Stimulated activated CD4-positive, alpha-beta T cell treated with anti-CD3 and anti-CD28 coated beads, Interleukin-1b, Interleukin-23, amount 100 ng/mL, for 24 hours (primary cell): ENCODE data around the gene FRMPD3.
"Not testable (repeated sequence)": the region's sequence is repeated elsewhere in the genome, so short reads cannot be mapped to it uniquely, and the experiment has no call there.

Experiments used
- DNase-seq, 4 experiments: peaks; one replicate each; pipeline ENCODE4 v3.0.0-alpha.2; 2020; ENCODE audit warnings: low read depth in 4 of 4, low spot score in 1 of 4

FRMPD3 gene

DNA sequence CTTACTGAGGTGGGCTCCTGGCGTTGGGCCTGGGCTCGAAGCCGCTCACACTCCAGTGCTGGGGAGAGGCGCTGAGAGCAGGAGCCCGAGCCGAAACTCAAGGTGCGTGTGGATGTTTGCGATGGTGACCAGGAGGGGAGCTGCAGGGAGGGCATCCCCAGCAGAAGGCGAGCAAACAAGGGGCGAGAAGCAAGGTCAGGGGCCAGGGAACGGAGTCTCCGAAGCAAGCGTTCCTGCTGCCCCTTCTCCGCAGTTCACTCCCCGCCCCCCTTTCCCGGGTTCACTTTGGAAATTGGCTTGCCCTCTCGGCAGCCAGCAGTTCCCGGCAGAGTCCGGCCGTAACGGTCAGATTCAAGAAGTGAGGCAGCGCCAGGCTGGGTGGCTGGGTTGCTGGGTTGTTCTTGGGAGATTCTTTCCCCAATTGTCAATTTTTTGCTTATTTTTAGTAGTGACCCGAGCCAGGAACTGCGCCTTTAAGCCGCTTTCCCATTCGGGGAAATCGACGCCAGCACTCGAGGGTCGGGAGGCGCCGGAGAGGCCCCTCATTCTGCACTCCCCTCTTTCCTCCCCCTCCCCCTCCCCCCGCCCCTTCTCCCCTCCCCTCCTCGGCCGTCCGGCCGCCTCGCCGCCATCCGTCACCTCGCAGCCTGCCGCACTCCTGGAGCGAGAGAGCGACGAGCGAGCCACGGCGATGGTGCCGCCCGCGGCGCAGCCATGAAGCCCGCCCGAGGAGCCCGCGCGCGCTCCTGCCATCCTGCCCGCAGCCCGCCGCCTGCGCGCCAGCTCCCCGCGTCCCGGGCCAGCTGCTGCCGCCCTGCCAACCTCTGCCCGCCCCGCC is at the start of gene FRMPD3:
Gene FRMPD3 (plus strand): TSS at position 655 of the 838 bp plus-strand sequence. CDS start 76,937 bp downstream, outside the sequence.
- DNase-seq, result no peak

DNA sequence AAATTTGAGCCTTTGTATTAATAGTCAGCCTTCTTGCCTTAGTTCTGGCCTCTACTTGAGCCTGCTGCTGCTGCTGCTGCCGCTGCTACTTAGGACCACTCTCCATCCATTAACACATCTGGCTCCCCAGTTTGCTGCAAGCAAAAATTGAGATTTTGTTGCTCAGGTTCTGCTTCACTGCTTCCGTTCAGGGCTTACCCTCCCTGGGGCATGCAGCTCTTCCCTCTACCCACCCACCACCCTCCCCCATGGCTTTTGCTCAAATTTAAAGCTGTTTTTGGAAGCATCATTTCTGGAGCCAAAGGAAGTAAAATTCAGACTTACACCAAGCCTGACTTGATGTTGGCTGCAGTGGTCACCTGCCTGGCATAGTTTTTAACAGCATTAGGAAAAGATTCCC is 28.9 kb upstream of the FRMPD3 start:
- DNase-seq, result no peak

DNA sequence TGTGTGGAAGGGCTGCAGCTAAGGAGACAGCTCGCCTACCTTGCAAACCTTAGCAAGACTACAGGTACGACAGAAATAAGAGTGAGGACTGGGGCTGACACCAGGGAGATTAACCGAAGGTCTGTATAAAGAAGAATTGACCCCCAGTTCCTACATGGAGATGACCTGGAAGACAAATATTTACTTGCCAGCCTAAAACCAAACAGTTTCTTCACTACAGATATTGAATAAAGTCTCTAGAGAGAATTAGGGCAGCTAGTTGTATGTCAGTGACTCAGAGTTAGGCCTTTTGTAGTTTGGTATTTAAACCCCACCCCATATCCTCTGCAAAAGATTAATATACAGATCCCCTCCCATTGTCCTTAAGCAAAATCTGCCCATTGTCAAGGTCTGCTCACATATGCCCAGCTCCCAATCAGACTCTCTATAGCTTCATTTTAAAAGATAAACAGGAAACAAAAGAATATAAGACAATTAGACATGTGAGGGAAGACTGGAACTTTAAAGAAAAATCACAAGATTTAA is 28.1 kb upstream of the FRMPD3 start:
- no peak for DNase-seq

DNA sequence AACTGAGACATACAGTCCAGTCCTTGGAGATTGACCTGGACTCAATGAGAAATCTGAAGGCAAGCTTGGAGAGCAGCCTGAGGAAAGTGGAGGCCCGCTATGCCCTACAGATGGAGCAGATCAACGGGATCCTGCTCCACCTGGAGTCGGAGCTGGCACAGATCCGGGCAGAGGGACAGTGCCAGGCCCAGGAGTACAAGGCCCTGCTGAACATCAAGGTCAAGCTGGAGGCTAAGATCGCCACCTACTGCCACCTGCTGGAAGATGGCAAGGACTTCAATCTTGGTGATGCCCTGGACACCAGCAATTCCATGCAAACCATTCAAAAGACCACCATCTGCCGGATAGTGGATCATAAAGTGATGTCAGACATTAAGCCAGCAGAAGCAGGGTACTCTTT is 20.4 kb upstream of the FRMPD3 start:
- no peak for DNase-seq

DNA sequence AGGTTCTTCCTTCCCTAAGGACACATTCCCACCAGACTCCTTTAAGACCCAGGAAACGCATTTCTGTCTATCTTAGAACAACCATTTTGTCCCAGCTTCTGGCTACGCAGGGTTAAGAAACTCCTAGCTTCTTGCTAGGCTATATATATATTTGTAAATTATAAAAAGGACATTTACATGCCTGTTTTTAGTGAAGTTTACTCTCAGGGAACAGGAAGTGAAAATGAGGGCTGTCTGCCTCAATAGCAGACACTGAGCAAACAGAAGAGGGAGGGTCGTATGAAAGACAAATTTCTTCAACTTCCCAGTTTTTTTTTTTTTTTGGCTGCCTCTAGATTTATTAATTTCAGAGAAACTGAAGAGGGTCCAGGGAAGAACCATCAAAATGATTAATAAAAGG is 9.3 kb upstream of the FRMPD3 start:
- no peak for DNase-seq

DNA sequence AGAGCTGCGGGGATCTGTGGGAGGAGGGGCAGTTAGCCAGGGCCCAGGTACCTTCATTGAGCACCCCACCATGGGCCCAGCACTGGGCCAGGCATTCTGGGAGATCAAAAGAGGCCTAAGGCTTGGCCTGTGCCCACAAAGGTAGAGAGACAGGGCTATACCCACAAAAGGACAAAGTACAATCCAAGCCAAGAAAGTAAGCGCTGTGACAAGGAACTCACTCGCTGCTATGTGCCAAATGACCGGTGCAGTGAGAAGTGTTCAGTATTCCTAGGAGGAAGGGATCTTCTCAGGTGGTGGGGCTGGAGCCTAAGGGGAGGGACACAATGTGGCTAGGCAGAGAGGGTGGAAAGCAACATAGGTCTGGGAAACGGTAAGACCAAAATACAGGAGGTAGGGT is 8.8 kb upstream of the FRMPD3 start:
- no peak for DNase-seq

DNA sequence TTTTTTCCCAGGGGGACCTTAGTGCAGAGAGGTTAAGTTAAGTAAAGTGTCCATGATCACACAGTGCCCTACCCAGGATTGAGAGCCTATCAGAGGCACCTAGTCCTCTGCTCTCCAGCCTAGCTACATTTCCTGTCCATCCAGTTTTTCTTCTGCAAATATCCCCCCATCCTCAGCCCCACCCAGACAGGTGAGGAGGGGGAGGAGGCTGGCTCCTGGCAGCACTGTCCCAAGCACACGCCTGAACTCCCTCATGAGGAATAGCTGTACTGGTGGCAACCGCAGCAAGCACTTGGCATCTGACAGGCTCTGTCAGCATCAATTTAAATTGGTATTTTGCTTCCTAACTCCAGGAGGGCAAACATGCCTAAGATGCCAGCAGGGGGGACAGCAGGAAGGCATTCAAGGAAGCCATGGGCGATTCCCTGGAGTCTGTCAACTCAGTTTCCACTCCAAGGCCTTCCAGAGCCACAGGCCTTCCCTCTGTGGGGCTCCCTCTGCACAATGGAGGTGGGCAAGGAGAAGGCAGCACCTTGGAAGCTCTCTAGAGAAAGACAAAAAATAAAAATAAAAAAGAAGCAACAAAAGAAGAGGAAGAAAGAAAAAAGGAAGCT is 6.4 kb upstream of the FRMPD3 start:
- DNase-seq, result no peak

DNA sequence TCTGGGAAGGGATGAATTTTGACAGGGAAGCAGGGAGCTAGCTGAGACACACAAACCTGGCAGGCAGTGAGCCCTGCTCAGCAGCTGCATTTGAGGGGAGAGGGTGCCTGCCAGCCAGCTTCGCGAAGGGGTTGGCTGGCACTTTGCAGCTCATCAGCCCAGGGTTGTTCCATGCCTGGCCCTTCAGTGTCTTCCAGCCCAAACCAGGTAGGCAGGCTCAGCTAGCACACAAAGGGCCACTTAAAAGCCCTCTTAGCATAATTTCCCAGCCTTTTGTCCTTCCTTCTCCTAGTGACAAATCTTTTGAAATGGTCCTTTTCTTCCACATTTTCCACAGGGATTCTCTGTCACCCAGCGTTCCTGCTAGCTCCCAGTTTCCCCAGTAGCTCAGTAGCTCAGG is 4.3 kb upstream of the FRMPD3 start:
- DNase-seq, result no peak

DNA sequence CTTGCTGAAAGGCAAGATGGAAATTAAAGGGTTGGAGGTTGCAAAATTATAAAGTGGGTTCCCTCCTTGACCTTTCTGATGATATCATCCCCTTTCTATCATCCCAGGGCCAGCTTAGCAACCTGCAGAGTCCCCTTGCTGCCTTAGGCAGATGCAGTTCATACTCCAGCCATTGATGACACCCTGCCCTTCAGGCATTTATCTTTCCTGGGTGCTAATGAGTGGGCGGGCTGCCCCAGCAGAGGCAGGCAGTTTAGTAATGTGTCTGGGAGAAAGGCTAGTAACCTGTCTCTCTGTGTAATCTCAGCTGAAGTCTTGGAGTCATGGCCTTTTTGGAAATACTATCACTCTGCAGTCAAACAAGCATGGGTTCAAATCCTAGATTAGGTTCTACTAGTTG is 3.8 kb upstream of the FRMPD3 start:
- no peak for DNase-seq

DNA sequence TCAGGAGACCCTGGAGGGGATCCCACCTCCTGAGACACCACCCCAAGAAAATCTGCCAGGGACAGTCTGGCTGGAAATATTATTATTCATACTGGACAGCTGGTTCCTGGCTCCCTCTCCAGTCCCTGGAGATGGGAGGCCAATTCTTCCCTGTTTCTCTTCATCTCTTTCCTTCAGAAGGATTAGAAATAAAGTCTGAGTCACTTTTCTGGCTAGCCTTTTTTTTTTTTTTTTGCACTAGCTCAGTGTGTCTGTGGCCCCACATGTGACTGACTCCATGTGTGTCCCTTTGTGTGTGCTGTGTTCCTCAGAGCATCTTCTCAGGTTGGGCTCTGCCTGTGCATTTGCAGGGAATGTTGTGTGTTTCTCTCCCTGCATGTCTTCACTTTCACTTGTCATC is 1.8 kb upstream of the FRMPD3 start:
- no peak for DNase-seq

DNA sequence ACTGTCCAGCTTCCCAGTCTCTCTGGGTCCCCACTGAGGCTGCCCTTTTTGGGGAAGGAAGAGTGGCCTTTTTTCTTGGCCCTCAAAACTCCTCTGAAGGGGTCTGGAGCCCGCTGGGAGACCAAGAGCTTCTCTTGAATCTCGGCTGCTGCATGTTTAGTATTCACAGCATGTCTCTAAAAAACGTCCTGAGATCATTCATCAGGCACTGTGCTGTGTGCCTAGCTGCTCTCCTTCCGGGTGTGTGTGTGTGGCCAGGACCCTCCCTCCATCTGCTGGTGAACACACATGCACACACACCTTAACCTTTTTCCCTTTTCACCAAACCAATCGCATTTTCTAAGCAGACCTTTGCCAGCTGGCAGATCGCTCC is 841 bp upstream of the FRMPD3 start:
- no peak for DNase-seq

DNA sequence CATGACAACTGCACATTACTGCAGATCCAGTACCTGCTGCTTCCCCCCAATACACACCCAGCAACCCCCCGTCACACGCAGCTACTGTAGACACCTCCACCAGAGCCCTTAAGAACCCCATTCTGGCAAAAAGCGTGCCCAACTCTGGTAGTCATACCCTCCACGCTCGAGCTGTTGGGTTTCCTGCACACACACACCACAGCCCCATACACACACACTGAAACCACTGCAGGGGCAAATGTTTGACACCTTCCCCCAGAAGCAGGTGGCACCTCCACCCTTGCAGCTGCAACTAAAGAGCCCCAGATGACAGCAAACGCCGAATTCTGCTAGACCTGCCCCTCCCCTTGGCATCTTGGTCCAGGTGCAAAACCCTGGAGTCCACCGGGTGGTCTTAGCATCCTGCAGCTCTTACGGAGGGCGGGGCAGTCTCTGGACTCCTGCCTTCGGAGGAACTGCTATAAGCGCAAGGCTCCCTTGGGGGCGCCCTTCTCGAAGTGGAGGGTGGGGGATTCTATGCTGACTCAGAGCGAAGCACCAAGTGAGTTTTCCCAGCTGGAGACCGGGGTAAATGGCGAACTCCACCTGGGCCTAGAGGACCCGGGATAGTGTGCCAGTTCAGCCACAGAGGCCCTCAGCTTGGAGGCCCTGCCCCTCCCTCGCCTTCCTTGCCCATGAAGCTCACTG is 1.5 kb downstream of the FRMPD3 start:
- DNase-seq, result no peak

DNA sequence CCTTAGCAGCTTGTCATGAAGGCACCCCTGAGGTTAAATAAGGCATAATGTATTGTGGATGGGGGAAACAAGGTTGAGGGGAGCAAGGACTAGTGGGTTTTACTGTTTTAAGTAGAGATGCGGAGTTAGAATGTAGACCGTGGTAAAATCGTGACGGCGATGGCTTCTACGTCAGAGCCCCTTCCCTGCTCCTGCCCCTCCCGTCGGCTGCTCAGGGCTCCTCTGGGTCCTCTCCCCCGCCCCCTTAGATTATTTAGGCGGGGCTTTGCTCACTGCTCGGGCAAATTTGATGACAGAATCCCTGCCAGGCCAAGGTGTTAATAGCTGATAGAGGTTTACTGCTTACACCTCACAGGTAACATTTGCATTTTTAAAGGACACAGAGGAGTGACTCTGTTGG is 2.3 kb downstream of the FRMPD3 start:
- DNase-seq, result no peak

DNA sequence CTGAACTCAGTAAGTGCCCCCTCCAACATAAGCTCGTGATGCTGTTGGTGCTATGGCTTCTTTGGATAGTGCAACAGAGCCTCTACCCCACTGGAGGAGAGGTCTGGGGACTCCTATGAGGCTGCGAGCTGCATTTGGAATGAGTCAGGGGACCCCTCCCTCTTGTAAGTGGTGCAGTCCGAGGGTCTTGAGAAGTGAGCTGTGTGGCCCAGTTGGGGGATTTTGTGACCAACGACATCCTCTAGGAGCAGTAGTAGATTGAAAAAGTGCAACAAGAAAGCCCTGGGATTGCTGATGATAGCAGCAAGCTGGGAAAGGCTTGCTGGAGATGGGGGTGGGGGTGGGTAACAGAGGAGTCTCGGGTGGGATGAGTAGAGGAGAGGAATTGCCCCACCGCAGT is 3.1 kb downstream of the FRMPD3 start:
- DNase-seq, result no peak

DNA sequence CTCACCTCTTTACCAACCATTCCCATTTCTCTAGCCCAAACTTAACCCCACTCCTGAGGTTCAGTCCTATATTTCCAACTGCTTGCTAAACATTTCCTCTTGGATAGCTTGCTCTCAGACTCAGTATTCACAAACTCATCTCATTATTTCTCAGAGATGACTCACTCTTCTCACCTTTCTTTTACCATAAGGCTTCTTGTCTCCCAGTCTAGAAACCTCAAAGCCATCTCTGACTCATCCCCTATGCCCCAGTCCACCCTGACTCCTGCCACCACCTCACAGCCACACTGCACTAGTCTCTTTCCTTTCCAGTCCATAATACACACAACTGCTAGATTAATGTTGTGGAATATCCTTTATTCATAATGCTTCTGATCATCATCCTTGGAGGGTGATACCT is 4.8 kb downstream of the FRMPD3 start:
- DNase-seq, result peak in 1 of 4 experiments; percentile 25

DNA sequence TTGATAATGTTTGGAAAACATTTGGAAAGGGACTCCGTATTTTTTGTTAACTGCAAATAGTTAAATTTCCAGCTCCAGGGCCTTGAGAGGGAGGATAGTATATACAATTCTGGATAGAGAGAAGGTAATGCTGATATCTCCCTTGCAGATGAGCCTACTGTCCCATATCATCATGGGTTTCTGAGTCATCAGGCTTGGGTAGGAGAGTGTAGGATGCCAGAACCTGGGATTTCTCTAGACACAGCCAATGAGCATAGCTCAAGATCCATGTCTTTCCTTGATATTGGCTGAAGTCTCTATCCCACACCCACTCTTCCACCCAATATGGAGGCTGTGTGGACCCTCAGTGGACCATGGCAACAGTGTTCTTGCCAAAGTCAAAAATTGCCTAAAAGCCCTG is 7.8 kb downstream of the FRMPD3 start:
- no peak for DNase-seq

DNA sequence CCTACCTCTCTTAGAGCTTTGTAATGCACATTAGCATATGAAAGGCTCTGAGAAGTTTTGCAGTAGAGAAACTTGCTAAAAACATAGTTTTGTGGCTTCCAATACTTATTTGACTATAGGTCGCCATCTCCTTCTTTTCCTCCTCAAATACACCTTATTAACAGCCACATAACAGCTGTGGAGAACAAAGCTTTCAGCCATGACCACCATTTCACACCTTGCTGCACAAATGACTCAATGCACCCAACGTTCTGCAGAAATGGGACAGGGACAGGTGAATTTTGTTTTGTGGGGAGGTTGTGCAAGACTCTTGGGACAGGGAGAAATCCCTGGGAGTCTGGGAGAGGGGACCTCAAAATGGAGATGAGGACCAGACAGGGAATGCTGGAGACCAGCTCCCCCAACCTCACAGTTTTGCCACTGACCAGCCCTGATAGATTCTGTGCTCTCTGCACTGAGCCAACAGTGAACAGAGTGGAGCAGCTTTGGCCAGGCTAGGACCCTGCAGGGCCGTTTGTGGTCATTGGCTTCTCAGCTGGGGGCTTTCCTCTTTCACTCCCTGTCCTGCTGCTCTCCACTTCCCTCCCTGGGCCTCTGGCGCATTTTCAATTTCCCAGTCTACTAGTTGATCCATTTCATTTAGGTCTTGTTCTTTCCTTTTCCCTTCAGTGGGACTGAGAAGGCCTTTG is 16.6 kb downstream of the FRMPD3 start:
- no peak for DNase-seq

DNA sequence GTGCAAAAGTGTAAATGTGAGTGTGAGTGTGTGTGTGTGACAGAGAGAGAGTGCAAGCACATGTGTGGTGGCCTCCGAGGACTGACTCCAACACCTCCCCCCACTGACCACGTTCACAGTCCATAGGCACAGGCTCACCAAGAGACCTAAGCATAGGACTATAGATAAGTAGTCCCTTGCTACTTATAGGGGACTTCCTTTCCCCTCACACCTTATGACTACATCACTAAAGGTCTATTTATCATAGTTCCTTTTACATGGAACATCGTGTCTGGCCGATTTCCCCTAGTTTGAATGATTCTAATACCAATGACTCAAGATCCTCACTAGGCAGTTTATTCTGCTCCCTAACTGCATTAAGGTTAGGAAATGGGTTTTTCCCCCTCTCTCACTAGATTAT is 17.8 kb downstream of the FRMPD3 start:
- no peak for DNase-seq

DNA sequence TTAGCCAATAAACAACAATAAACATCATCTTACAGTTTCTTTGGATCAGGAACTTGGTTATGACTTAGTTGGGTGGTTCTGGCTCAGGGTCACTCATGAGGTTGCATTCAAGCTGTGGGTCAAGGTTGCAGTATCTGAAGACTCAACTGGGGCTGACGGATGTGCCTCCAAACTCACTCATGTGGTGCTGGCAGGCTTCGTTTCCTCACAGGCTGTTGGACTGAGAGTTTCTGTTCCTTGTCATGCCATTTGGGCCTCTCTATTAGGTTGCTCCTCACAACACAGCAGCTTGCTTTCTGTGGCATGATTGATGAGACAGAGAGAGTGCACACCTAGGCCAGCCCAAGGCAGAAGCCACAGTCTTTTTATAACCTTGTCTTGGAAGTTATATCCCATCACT is 20.7 kb downstream of the FRMPD3 start:
- no peak for DNase-seq

DNA sequence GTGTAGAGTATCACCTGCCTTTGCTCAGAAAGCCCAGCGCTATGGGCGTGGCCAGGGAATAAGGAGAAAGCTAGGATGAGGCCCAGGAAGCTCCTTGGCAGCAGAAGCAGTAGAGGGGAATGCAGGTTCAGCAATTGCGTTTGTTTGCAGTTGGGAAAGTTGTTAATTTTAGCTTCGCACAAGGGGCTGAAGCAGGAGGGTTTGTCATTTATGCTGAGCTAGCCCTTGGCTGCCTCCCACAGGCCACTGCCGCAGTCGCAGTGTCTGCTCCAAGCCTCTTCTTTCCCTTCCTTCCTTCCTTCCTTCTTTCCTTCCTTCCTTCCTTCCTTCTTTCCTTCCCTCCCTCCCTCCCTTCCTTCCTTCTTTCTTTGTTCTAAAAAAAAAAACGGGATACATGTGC is 21.5 kb downstream of the FRMPD3 start:
- DNase-seq, result no peak

DNA sequence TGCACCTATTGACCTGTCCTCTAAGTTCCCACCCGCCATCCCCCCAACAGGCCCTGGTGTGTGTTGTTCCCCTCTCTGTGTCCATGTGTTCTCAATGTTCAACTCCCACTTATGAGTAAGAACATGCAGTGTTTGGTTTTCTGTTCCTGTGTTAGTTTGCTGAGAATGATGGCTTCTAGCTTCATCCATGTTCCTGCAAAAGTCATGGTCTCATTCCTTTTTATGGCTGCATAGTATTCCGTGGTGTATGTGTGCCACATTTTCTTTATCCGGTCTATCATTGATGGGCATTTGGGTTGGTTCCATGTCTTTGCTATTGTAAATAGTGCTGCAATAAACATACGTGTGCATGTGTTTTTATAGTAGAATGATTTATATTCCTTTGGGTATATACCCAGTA is 22.0 kb downstream of the FRMPD3 start:
- not testable (repeated sequence) for DNase-seq

DNA sequence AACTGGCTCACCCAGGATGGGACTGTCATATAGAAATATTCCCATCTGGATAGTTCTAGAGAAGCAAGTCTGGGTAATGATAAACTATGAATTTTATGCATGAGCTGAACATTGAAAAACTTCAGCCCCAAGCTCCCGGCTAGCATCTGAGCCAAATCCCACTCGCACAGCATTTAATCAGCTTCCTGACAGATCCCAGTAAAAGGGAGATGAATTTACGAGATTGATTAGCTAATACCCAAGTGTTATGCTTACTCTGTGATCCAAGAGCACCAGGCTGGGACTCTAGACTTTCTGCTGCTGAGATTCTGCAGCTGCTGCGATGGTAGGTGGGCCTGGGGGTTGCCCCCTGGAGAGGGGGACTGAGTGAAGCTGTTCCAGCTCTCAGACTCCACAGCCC is 28.0 kb downstream of the FRMPD3 start:
- DNase-seq, result no peak
